Spinal cord (tissue), 10 donors: ENCODE measurements around the gene PCDHB14. TPM values are rescaled to one million over a fixed set of nuclear protein-coding genes. Genes with fewer than 3 reads are reported as not detected.

Experiments
- DNase-seq, 6 donors: peaks; one replicate each; pipeline versions ENCODE4 v3.0.0 to v3.0.0-alpha.2; 2013 to 2015; ENCODE audit warnings: low spot score in 6 of 6, low read depth in 4 of 6
- H3K27ac ChIP-seq: one replicate; pipeline ENCODE4 v1.5.1; 2013; ENCODE audit warnings: low read depth, low read length, control low read depth
- H3K27me3 ChIP-seq: one replicate; pipeline ENCODE4 v1.6.1; 2013; ENCODE audit warnings: low read length; ENCODE audit not compliant: control insufficient read depth, insufficient read depth
- H3K36me3 ChIP-seq: one replicate; pipeline ENCODE4 v1.6.1; 2013; ENCODE audit warnings: low read length; ENCODE audit not compliant: control insufficient read depth, insufficient read depth
- H3K4me1 ChIP-seq: one replicate; pipeline ENCODE4 v1.6.1; 2013; ENCODE audit warnings: low read length; ENCODE audit not compliant: control insufficient read depth, insufficient read depth
- H3K4me3 ChIP-seq: one replicate; pipeline ENCODE4 v1.5.1; 2013; ENCODE audit warnings: low read depth, low read length, control low read depth
- H3K9me3 ChIP-seq: one replicate; pipeline ENCODE4 v1.6.1; 2013; ENCODE audit warnings: low read length; ENCODE audit not compliant: control insufficient read depth, insufficient read depth
- WGBS: methylation state at CpG from one replicate; pipeline ENCODE4 v1.1.5; 2013; ENCODE audit warnings: missing lambda C conversion rate; ENCODE audit not compliant: insufficient coverage; 5-methylcytosine and 5-hydroxymethylcytosine counted together
- polyA plus RNA-seq, 2 donors: library from polyadenylated mRNA; unstranded; fragments of 120-200 nt; gene quantifications; one replicate each; pipeline ENCODE4 v1.2.1, GENCODE V29; 2013; ENCODE audit not compliant: insufficient read length in 2 of 2
- total RNA-seq, 2 donors: library from RNA; depleted of rRNA in 1 of 2; stranded (reverse); fragments of 120-200 nt in 1 of 2; fragments of >200 nt in 1 of 2; gene quantifications; one replicate each; pipeline versions ENCODE4 v1.2.3 to v1.2.4, GENCODE V29; 2013 to 2014
- donor health status: healthy.

The PCDHB14 gene
- total and polyA plus RNA-seq, 4 donors: 10.4 to 17.4 (median 13.6) TPM

DNA sequence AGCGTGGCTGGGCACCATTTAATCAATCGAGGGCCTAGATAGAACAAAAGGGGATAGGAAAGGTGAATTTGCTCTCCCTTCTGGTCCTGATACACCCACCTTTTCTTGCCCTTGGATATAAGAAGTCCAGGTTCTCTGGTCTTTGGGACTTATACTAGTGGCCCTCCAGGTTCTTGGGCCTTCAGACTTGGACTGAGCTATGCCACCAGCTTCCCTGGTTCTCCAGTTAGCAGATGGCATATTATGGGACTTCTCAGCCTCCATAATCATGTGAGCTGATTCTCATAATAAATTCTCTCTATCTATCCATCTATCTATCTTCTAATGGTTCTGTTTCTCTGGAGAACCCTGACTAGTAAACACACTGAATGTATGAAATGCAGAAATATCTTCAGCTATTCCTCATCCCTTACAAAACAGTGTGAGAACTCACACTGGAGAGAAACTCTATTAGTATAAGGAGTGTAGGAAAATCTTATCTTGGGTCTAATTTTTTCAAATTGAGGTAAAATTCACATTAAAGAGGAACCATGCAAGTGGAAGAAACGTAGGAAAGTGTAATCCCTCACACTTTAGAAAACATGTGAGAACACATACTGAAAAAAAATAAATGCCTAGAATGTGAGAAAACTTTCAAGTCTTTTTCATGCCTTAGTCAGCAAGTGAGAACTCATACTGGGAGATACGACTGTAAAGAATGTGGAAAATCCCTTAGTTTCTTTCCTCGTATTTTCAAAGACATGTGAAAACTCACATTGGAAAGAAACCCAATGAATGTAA lies 37.5 kb downstream of the PCDHB14 start:
- no peak overlapping the region for H3K27ac ChIP-seq

DNA sequence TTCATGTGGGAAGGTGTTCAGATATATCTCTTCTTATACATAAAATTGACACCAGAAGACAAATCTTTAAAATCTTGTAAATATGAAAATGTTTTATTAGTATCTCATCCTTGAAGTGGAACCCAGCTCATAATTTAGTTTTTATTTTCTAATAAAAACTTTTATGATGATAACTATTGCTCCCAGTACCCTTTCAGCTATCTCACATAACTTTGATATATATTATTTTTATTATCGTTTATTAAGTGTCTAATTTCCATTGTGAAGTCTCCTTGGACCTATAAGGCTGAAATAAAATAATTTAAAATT lies 38.0 kb downstream of the PCDHB14 start:
- no CpG with 5 or more reads among the region's 1 CpG for WGBS
- H3K27ac ChIP-seq: no peak overlapping the region

More for the DNA sequence above, 37.5 kb downstream of the PCDHB14 start:
- H3K4me3 ChIP-seq: no peak overlapping the region
- no CpG with 5 or more reads among the region's 5 CpGs for WGBS
- H3K4me1 ChIP-seq: no peaks in the 10 kb centered on the region
- H3K9me3 ChIP-seq: peaks cover 46% of the 10 kb centered on the region
- peak in 1 of 6 donors; percentile 3 for DNase-seq
- H3K27me3 ChIP-seq: no peaks in the 10 kb centered on the region
- H3K36me3 ChIP-seq: no peaks in the 10 kb centered on the region

DNA sequence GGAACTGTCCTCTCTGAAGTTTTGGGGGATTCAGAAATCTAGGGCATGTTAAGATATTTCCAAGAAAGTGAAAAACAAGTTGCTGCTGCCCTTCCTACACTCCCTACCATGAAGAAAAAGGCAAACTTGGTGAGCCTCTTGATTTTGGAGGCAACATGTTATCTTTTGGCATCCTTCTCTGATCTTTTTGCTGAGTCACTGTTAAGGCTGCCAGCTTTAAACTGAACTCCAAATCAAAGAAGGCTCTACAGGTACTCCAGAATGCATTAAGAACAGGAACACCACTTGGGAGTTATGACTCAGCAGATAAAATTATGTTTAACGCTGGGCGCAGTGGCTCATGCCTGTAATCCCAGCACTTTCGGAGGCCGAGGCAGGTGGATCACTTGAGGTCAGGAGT lies 46.1 kb downstream of the PCDHB14 start:
- H3K4me3 ChIP-seq: no peak overlapping the region

More for the DNA sequence above, 38.0 kb downstream of the PCDHB14 start:
- Histone ChIP-seq H3K36me3 (no peaks in the 10 kb centered on the region), H3K27me3 (no peaks in the 10 kb centered on the region), H3K4me1 (no peaks in the 10 kb centered on the region), H3K4me3 (no peak overlapping the region), H3K9me3 (peaks cover 48% of the 10 kb centered on the region)
- no peak for DNase-seq

DNA sequence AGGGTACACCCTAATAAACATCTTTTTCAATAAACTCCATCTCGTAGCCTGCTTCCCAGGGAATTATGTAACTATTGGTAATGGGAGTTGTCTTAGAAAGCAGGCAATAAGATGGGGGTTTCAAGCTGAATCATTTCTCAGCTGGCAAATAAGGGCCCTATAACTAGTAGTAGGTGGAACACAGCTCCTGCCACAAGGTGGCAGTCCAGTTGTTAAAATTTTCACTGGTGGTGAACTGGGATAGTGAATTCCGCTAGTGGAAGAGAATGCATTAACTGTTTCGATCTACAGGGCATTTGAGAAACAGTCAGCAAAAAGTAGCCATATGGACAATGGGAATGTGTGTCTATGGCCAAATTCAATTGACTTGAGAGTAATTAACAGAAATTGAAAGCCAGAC lies 49.8 kb downstream of the PCDHB14 start:
- no peak overlapping the region for H3K4me3 ChIP-seq
- peaks cover 26% of the 10 kb centered on the region for H3K9me3 ChIP-seq
- H3K27me3 ChIP-seq: no peaks in the 10 kb centered on the region
- H3K4me1 ChIP-seq: no peaks in the 10 kb centered on the region
- no peak for DNase-seq
- no peaks in the 10 kb centered on the region for H3K36me3 ChIP-seq
- no peak overlapping the region for H3K27ac ChIP-seq
- 56% methylated on average over 2 of the region's 3 CpGs for WGBS

More for the DNA sequence above, 46.1 kb downstream of the PCDHB14 start:
- no CpG with 5 or more reads among the region's 4 CpGs for WGBS
- H3K36me3 ChIP-seq: no peaks in the 10 kb centered on the region
- H3K4me1 ChIP-seq: no peaks in the 10 kb centered on the region
- no peak overlapping the region for H3K27ac ChIP-seq
- H3K27me3 ChIP-seq: no peaks in the 10 kb centered on the region
- DNase-seq: no peak
- H3K9me3 ChIP-seq: peaks cover 30% of the 10 kb centered on the region

Other genes with a start within 250 kb of the PCDHB14 start
Only the 30 nearest of the 36 such genes appear.
- under 1 TPM; 0.06 to 0.20 TPM for gene PCDHB1, start 172.0 kb upstream of the PCDHB14 start, total RNA-seq
- under 1 TPM; 0.05 to 0.11 TPM for gene PCDHB1, start 172.0 kb upstream of the PCDHB14 start, polyA plus RNA-seq
- 1 to 10 TPM; 5.2 to 5.8 TPM for gene PCDHB2, start 128.7 kb upstream of the PCDHB14 start, total RNA-seq
- 10 to 100 TPM; 10.3 to 10.8 TPM for gene PCDHB2, start 128.7 kb upstream of the PCDHB14 start, polyA plus RNA-seq
- gene PCDHB3, start 122.9 kb upstream of the PCDHB14 start, total RNA-seq: 1 to 10 TPM; 2.7 to 5.5 TPM
- 1 to 10 TPM; 2.8 to 4.5 TPM for gene PCDHB3, start 122.9 kb upstream of the PCDHB14 start, polyA plus RNA-seq
- 1 to 10 TPM; 3.2 to 4.1 TPM for gene PCDHB4, start 101.5 kb upstream of the PCDHB14 start, total RNA-seq
- gene PCDHB4, start 101.5 kb upstream of the PCDHB14 start, polyA plus RNA-seq: 1 to 10 TPM; 5.4 to 6.3 TPM
- gene PCDHB5, start 88.1 kb upstream of the PCDHB14 start, total RNA-seq: 10 to 100 TPM in 1 of 2 donors, 1 to 10 TPM in 1; 8.0 to 10.6 TPM
- 1 to 10 TPM; 5.9 to 6.6 TPM for gene PCDHB5, start 88.1 kb upstream of the PCDHB14 start, polyA plus RNA-seq
- 1 to 10 TPM; 1.9 to 2.7 TPM for gene PCDHB6, start 73.3 kb upstream of the PCDHB14 start, total RNA-seq
- gene PCDHB6, start 73.3 kb upstream of the PCDHB14 start, polyA plus RNA-seq: 1 to 10 TPM; 5.4 to 5.5 TPM
- 1 to 10 TPM; 4.6 to 5.2 TPM for gene PCDHB7, start 50.7 kb upstream of the PCDHB14 start, total RNA-seq
- gene PCDHB7, start 50.7 kb upstream of the PCDHB14 start, polyA plus RNA-seq: 1 to 10 TPM; 5.2 to 5.5 TPM
- 1 to 10 TPM; 1.7 to 1.9 TPM for gene PCDHB8, start 45.6 kb upstream of the PCDHB14 start, total RNA-seq
- gene PCDHB8, start 45.6 kb upstream of the PCDHB14 start, polyA plus RNA-seq: 1 to 10 TPM; 2.2 to 3.0 TPM
- 1 to 10 TPM; 3.9 to 4.7 TPM for gene PCDHB16, start 41.0 kb upstream of the PCDHB14 start, total RNA-seq
- 1 to 10 TPM; 4.9 to 6.5 TPM for gene PCDHB16, start 41.0 kb upstream of the PCDHB14 start, polyA plus RNA-seq
- 1 to 10 TPM; 2.9 to 3.5 TPM for gene PCDHB9, start 36.2 kb upstream of the PCDHB14 start, total RNA-seq
- 1 to 10 TPM; 7.0 to 8.5 TPM for gene PCDHB9, start 36.2 kb upstream of the PCDHB14 start, polyA plus RNA-seq
- 1 to 10 TPM; 5.9 to 9.3 TPM for gene PCDHB10, start 31.0 kb upstream of the PCDHB14 start, total RNA-seq
- 10 to 100 TPM; 11.6 to 15.8 TPM for gene PCDHB10, start 31.0 kb upstream of the PCDHB14 start, polyA plus RNA-seq
- 1 to 10 TPM; 7.6 to 9.7 TPM for gene PCDHB11, start 23.7 kb upstream of the PCDHB14 start, total RNA-seq
- 1 to 10 TPM; 3.8 to 3.9 TPM for gene PCDHB11, start 23.7 kb upstream of the PCDHB14 start, polyA plus RNA-seq
- 10 to 100 TPM in 1 of 2 donors, 1 to 10 TPM in 1; 5.3 to 10.7 TPM for gene PCDHB12, start 14.6 kb upstream of the PCDHB14 start, total RNA-seq
- 1 to 10 TPM; 3.3 to 4.9 TPM for gene PCDHB12, start 14.6 kb upstream of the PCDHB14 start, polyA plus RNA-seq
- gene PCDHB13, start 9.4 kb upstream of the PCDHB14 start, total RNA-seq: 1 to 10 TPM; 4.5 to 8.7 TPM
- gene PCDHB13, start 9.4 kb upstream of the PCDHB14 start, polyA plus RNA-seq: 1 to 10 TPM; 3.8 to 5.0 TPM
- gene PCDHB15, start 22.1 kb downstream of the PCDHB14 start, total RNA-seq: 10 to 100 TPM; 10.4 to 15.2 TPM
- gene PCDHB15, start 22.1 kb downstream of the PCDHB14 start, polyA plus RNA-seq: 10 to 100 TPM; 12.3 to 21.1 TPM
- under 1 TPM in 1 of 2 donors, not detected in 1; 0.39 TPM for gene SLC25A2, start 80.7 kb downstream of the PCDHB14 start, total RNA-seq
- under 1 TPM in 1 of 2 donors, not detected in 1; 0.15 TPM for gene SLC25A2, start 80.7 kb downstream of the PCDHB14 start, polyA plus RNA-seq
- gene TAF7, start 97.4 kb downstream of the PCDHB14 start, total RNA-seq: 100 to 1,000 TPM in 1 of 2 donors, 10 to 100 TPM in 1; 98.2 to 111 TPM
- gene TAF7, start 97.4 kb downstream of the PCDHB14 start, polyA plus RNA-seq: 100 to 1,000 TPM in 1 of 2 donors, 10 to 100 TPM in 1; 90.1 to 101 TPM
- gene PCDHGA1, start 107.2 kb downstream of the PCDHB14 start, total RNA-seq: 1 to 10 TPM; 1.4 to 3.0 TPM
- 1 to 10 TPM; 2.5 to 3.8 TPM for gene PCDHGA1, start 107.2 kb downstream of the PCDHB14 start, polyA plus RNA-seq
- gene PCDHGA2, start 115.4 kb downstream of the PCDHB14 start, total RNA-seq: 10 to 100 TPM in 1 of 2 donors, 1 to 10 TPM in 1; 8.9 to 10.4 TPM
- gene PCDHGA2, start 115.4 kb downstream of the PCDHB14 start, polyA plus RNA-seq: 10 to 100 TPM; 14.0 to 17.7 TPM
- gene PCDHGA3, start 120.5 kb downstream of the PCDHB14 start, total RNA-seq: 10 to 100 TPM in 1 of 2 donors, 1 to 10 TPM in 1; 9.2 to 10.5 TPM
- 10 to 100 TPM; 12.3 to 19.2 TPM for gene PCDHGA3, start 120.5 kb downstream of the PCDHB14 start, polyA plus RNA-seq
- gene PCDHGB1, start 126.8 kb downstream of the PCDHB14 start, total RNA-seq: 1 to 10 TPM; 6.4 to 8.6 TPM
- gene PCDHGB1, start 126.8 kb downstream of the PCDHB14 start, polyA plus RNA-seq: 1 to 10 TPM; 9.8 to 9.9 TPM
- 1 to 10 TPM; 7.5 to 8.2 TPM for gene PCDHGA4, start 131.7 kb downstream of the PCDHB14 start, total RNA-seq
- gene PCDHGA4, start 131.7 kb downstream of the PCDHB14 start, polyA plus RNA-seq: 1 to 10 TPM; 9.5 to 9.9 TPM
- 1 to 10 TPM; 6.3 to 6.7 TPM for gene PCDHGB2, start 136.7 kb downstream of the PCDHB14 start, total RNA-seq
- gene PCDHGB2, start 136.7 kb downstream of the PCDHB14 start, polyA plus RNA-seq: 10 to 100 TPM in 1 of 2 donors, 1 to 10 TPM in 1; 9.0 to 14.0 TPM
- gene PCDHGA5, start 140.8 kb downstream of the PCDHB14 start, total RNA-seq: 1 to 10 TPM; 7.9 to 8.8 TPM
- gene PCDHGA5, start 140.8 kb downstream of the PCDHB14 start, polyA plus RNA-seq: 10 to 100 TPM; 14.0 to 15.5 TPM
- gene PCDHGB3, start 146.9 kb downstream of the PCDHB14 start, total RNA-seq: 1 to 10 TPM; 6.0 to 8.3 TPM
- 1 to 10 TPM; 7.1 to 8.4 TPM for gene PCDHGB3, start 146.9 kb downstream of the PCDHB14 start, polyA plus RNA-seq
- 10 to 100 TPM in 1 of 2 donors, 1 to 10 TPM in 1; 8.5 to 12.3 TPM for gene PCDHGA6, start 150.5 kb downstream of the PCDHB14 start, total RNA-seq
- gene PCDHGA6, start 150.5 kb downstream of the PCDHB14 start, polyA plus RNA-seq: 10 to 100 TPM; 18.4 to 19.2 TPM
- 1 to 10 TPM; 6.1 to 6.6 TPM for gene PCDHGA7, start 159.4 kb downstream of the PCDHB14 start, total RNA-seq
- 1 to 10 TPM; 5.2 to 6.7 TPM for gene PCDHGA7, start 159.4 kb downstream of the PCDHB14 start, polyA plus RNA-seq
- gene PCDHGB4, start 164.4 kb downstream of the PCDHB14 start, total RNA-seq: 10 to 100 TPM; 12.5 to 14.9 TPM
- gene PCDHGB4, start 164.4 kb downstream of the PCDHB14 start, polyA plus RNA-seq: 10 to 100 TPM; 10.3 to 16.0 TPM
- 1 to 10 TPM; 4.6 to 5.6 TPM for gene PCDHGA8, start 169.3 kb downstream of the PCDHB14 start, total RNA-seq
- 1 to 10 TPM; 1.9 to 2.1 TPM for gene PCDHGA8, start 169.3 kb downstream of the PCDHB14 start, polyA plus RNA-seq
- gene PCDHGB5, start 174.6 kb downstream of the PCDHB14 start, total RNA-seq: 10 to 100 TPM; 17.5 to 21.5 TPM
- 10 to 100 TPM; 22.7 to 33.5 TPM for gene PCDHGB5, start 174.6 kb downstream of the PCDHB14 start, polyA plus RNA-seq